Prostate gland (tissue), 2 donors: ENCODE data around the gene SLC35E3. TPM values are rescaled to one million over a fixed set of nuclear protein-coding genes. Genes with fewer than 3 reads are reported as not detected.

Source experiments
- DNase-seq: peaks from one replicate; pipeline ENCODE4 v3.0.0-alpha.2; 2019; ENCODE audit warnings: low spot score
- H3K27ac ChIP-seq, 2 donors: fragments of 200-600 bp; sonication (generic); 2 replicates each; pipeline ENCODE4 v1.5.1; 2017 to 2019
- H3K27me3 ChIP-seq: fragments of 200-600 bp; sonication (generic); replicated peaks from 2 replicates; pipeline ENCODE4 v1.5.1; 2019; ENCODE audit not compliant: insufficient read depth
- H3K36me3 ChIP-seq, 2 donors: fragments of 200-600 bp; sonication (generic); 1 replicate in 1 of 2; 2 replicates in 1 of 2; pipeline versions ENCODE4 v1.5.1 to v1.8.1; 2017 to 2019
- H3K4me1 ChIP-seq: fragments of 200-600 bp; sonication (generic); replicated peaks from 2 replicates; pipeline ENCODE4 v1.5.1; 2019
- H3K4me3 ChIP-seq, 2 donors: fragments of 200-600 bp; sonication (generic); 2 replicates each; pipeline ENCODE4 v1.5.1; 2017 to 2019
- H3K9me3 ChIP-seq: fragments of 200-600 bp; sonication (generic); 2 replicates; pipeline ENCODE4 v1.5.1; 2017
- POLR2A ChIP-seq: fragments of 450-650 bp; IDR thresholded peaks from one replicate; pipeline ENCODE4 v1.6.1; 2016; ENCODE audit warnings: antibody characterized with exemption, mild to moderate bottlenecking
- POLR2AphosphoS5 ChIP-seq: sonication (generic); formaldehyde crosslinking; IDR thresholded peaks from one replicate; pipeline ENCODE4 v1.6.1; 2017; ENCODE audit warnings: antibody characterized with exemption
- WGBS: methylation state at CpG from one replicate; pipeline ENCODE4 v1.1.5; 2018; 5-methylcytosine and 5-hydroxymethylcytosine counted together
- intact Hi-C: fragments of 100-400 bp; cut with DNase I; formaldehyde crosslinking; loops from one replicate; pipeline ENCODE4 v1.14.2; 2022
- total RNA-seq, 2 donors: library from RNA; depleted of rRNA; stranded (reverse); fragments of >200 nt; gene quantifications; one replicate each; pipeline ENCODE4 v1.1.0, GENCODE V29; 2016
- TF ChIP-seq, protein P1 (sequence below), 4 experiments: fragments of 200-600 bp in 2 of 4; fragments of 450-650 bp in 2 of 4; sonication (generic) in 2 of 4; IDR thresholded peaks; 1 replicate in 3 of 4; 2 replicates in 1 of 4; pipeline ENCODE4 v1.5.1; 2016 to 2019; ENCODE audit warnings: antibody characterized with exemption in 4 of 4, mild to moderate bottlenecking in 2 of 4, moderate library complexity in 2 of 4

The SLC35E3 gene
- total RNA-seq, 2 donors from 2014 or later: 8.9 to 10.3 TPM

DNA sequence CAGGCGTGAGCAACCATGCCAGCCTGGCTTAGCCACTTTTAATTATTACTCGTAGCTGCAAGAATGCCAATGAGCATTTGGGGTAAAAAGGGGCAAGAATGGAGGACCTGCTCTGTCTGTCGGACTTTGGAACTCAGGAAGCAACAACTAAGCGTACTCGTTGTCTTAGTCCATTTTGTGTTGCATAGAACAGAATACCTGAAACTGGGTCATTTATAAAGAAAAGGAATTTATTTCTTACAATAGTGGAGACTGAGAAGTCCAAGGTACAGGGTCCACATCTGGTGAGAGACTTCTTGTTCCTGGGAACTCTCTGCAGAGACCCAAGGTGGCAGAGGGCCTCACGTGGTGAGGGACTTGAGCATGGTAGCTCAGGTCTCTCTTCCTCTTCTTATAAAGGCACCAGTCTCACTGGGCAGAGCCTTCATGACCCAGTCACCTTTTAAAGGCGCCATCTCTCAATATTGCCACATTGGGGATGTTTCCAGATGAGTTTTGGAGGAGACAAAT is 29.2 kb downstream of the SLC35E3 start:
- intact Hi-C loops: no loop called here
- TF ChIP-seq POLR2AphosphoS5 (no peak), POLR2A (no peak)
- TF ChIP-seq, protein P1, sequence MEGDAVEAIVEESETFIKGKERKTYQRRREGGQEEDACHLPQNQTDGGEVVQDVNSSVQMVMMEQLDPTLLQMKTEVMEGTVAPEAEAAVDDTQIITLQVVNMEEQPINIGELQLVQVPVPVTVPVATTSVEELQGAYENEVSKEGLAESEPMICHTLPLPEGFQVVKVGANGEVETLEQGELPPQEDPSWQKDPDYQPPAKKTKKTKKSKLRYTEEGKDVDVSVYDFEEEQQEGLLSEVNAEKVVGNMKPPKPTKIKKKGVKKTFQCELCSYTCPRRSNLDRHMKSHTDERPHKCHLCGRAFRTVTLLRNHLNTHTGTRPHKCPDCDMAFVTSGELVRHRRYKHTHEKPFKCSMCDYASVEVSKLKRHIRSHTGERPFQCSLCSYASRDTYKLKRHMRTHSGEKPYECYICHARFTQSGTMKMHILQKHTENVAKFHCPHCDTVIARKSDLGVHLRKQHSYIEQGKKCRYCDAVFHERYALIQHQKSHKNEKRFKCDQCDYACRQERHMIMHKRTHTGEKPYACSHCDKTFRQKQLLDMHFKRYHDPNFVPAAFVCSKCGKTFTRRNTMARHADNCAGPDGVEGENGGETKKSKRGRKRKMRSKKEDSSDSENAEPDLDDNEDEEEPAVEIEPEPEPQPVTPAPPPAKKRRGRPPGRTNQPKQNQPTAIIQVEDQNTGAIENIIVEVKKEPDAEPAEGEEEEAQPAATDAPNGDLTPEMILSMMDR (IDR thresholded peaks at IDR 0.05): no peak

DNA sequence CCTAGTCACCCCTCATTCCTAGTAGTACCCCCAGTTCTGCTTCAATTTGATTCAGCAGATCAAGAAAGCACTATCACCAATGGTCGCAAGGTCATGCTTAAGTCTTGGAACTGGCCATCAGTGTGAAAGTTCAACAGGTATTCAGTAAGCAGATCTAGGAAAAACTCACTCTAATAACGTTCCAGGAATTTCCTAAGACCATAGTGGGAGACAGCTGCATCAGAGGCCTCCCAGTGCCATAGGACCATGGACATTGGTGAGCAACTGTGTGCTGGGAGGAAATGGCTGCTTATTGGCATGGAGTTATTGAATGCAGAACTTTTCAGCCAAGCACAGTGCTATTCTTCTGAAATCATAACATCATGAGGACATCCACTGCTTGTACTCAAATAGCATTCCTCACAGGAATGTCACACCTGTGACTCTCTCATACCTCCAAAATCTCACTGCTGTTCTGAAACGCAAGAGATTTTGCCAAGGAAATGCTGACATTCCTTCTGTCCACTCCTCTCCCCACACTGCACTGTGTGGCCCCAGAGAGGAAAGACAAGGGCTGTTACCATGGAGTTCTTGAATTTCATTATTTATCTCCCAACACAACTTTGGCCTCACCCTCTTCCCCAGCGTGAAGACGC is 31.1 kb downstream of the SLC35E3 start:
- intact Hi-C loops: no loop called here
- no peaks in the 10 kb centered on the region for H3K4me1 ChIP-seq
- H3K27ac ChIP-seq: no peak overlapping the region
- H3K36me3 ChIP-seq: no peaks in the 10 kb centered on the region
- H3K27me3 ChIP-seq: no peaks in the 10 kb centered on the region
- no peak for DNase-seq
- WGBS: 81% methylated on average over 5 of the region's 5 CpGs
- no peak overlapping the region for H3K4me3 ChIP-seq
- no peaks in the 10 kb centered on the region for H3K9me3 ChIP-seq
- TF ChIP-seq POLR2AphosphoS5: no peak
- no peak for TF ChIP-seq POLR2A
- TF ChIP-seq, protein P1 (IDR thresholded peaks at IDR 0.05): no peak

More for the DNA sequence above, 29.2 kb downstream of the SLC35E3 start:
- H3K4me1 ChIP-seq: no peaks in the 10 kb centered on the region
- H3K27me3 ChIP-seq: no peaks in the 10 kb centered on the region
- no peaks in the 10 kb centered on the region for H3K9me3 ChIP-seq
- no peak for DNase-seq
- H3K36me3 ChIP-seq: no peaks in the 10 kb centered on the region
- no peak overlapping the region for H3K27ac ChIP-seq
- WGBS: 96% methylated on average over 7 of the region's 7 CpGs
- no peak overlapping the region for H3K4me3 ChIP-seq

DNA sequence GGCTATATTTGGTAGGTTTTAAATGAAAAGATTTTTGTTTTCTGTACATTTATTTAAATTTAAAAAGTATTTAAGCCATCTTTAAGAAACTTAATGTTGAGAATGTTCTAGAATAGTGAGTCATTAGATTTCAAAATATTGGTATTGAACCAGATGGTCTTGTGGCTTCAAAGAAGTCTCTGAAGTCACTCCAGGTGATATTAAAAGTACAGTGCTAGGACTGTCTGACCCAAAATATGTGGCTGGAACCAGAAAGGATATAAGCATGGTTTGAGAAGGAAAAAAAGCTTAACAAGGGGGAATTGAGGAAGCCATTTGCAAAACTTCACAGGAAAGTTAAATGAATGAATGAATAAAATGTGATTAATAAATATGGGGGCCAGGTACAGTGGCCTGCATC is 33.3 kb downstream of the SLC35E3 start:
- TF ChIP-seq POLR2A: no peak
- TF ChIP-seq POLR2AphosphoS5: no peak
- TF ChIP-seq, protein P1 (IDR thresholded peaks at IDR 0.05): no peak
- Histone ChIP-seq H3K27ac (no peak overlapping the region), H3K4me3 (no peak overlapping the region), H3K36me3 (no peaks in the 10 kb centered on the region), H3K4me1 (no peaks in the 10 kb centered on the region), H3K9me3 (no peaks in the 10 kb centered on the region), H3K27me3 (no peaks in the 10 kb centered on the region)
- DNase-seq: no peak
- intact Hi-C loops: no loop called here

DNA sequence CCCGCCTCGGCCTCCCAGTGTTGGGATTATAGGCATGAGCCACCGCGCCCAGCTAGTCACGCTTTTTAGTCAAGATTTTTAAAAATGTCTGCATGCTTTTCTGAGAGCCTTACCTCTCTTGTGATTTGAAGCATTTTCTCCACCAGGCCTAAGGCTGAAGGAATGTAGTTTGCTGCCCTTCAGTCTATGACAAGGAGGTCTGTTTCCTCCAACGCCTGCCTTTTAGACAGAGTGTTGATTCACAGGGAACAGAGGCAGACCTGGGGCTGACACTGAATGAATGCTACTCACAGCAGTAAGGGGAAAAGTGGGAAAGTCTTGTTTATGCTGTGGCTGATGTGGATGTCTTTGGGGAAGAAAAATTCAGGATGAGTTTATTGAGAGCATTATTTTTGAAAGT is 34.8 kb downstream of the SLC35E3 start:
- intact Hi-C loops: no loop called here
- DNase-seq: no peak
- H3K36me3 ChIP-seq: no peaks in the 10 kb centered on the region

More for the DNA sequence above, 34.8 kb downstream of the SLC35E3 start:
- 94% methylated on average over 6 of the region's 6 CpGs for WGBS
- no peak overlapping the region for H3K4me3 ChIP-seq
- no peaks in the 10 kb centered on the region for H3K4me1 ChIP-seq
- TF ChIP-seq, protein P1 (IDR thresholded peaks at IDR 0.05): no peak
- TF ChIP-seq POLR2A: no peak
- no peak for TF ChIP-seq POLR2AphosphoS5
- H3K27ac ChIP-seq: no peak overlapping the region
- H3K27me3 ChIP-seq: no peaks in the 10 kb centered on the region
- H3K9me3 ChIP-seq: no peaks in the 10 kb centered on the region
